Neuron (in vitro differentiated cells): ENCODE results near the gene GNS.
"Not testable (repeated sequence)": the region's sequence is repeated elsewhere in the genome, so short reads cannot be mapped to it uniquely, and the experiment has no call there.

Source experiments
- H2AFZ ChIP-seq: one replicate; pipeline ENCODE4 v1.6.1; 2013; ENCODE audit warnings: low read depth, mild to moderate bottlenecking, inconsistent platforms, low read length, moderate library complexity
- H3K27me3 ChIP-seq: one replicate; pipeline ENCODE4 v1.6.1; 2013; ENCODE audit warnings: low read length; ENCODE audit not compliant: insufficient read depth
- H3K36me3 ChIP-seq: one replicate; pipeline ENCODE4 v1.6.1; 2013; ENCODE audit warnings: low read length; ENCODE audit not compliant: insufficient read depth
- H3K4me1 ChIP-seq: one replicate; pipeline ENCODE4 v1.6.1; 2013; ENCODE audit warnings: low read length; ENCODE audit not compliant: insufficient read depth
- H3K4me3 ChIP-seq: 2 replicates; pipeline ENCODE4 v1.5.1; 2013; ENCODE audit warnings: mild to moderate bottlenecking, low read length, moderate library complexity
- H3K9me3 ChIP-seq: one replicate; pipeline ENCODE4 v1.6.1; 2013; ENCODE audit warnings: low read length

GNS gene

GRCh38 chr12:64695550-64695949, 63.7 kb downstream of the GNS start:
- Histone ChIP-seq H3K4me1 (peaks cover 27% of the 10 kb centered on the region), H3K4me3 (no peak overlapping the region), H2AFZ (no peak overlapping the region), H3K36me3 (no peaks in the 10 kb centered on the region), H3K27me3 (no peaks in the 10 kb centered on the region), H3K9me3 (no peaks in the 10 kb centered on the region)

GRCh38 chr12:64694130-64695040, 64.8 kb downstream of the GNS start:
- no peaks in the 10 kb centered on the region for H3K9me3 ChIP-seq
- no peaks in the 10 kb centered on the region for H3K36me3 ChIP-seq
- H3K4me3 ChIP-seq: no peak overlapping the region
- H3K27me3 ChIP-seq: no peaks in the 10 kb centered on the region
- H3K4me1 ChIP-seq: peaks cover 27% of the 10 kb centered on the region
- H2AFZ ChIP-seq: no peak overlapping the region

- Histone ChIP-seq H2AFZ (peak overlapping the region; percentile 17), H3K36me3 (no peaks in the 10 kb centered on the region), H3K27me3 (no peaks in the 10 kb centered on the region), H3K4me1 (peaks cover 24% of the 10 kb centered on the region), H3K4me3 (no peak overlapping the region), H3K9me3 (no peaks in the 10 kb centered on the region)
Observed at GRCh38 chr12:64691795-64692583, 67.2 kb downstream of the GNS start.

GRCh38 chr12:64691227-64691794, 67.9 kb downstream of the GNS start:
- Histone ChIP-seq H3K9me3 (no peaks in the 10 kb centered on the region), H2AFZ (peak overlapping the region; percentile 17), H3K36me3 (no peaks in the 10 kb centered on the region), H3K27me3 (no peaks in the 10 kb centered on the region), H3K4me3 (no peak overlapping the region), H3K4me1 (peaks cover 18% of the 10 kb centered on the region)

GRCh38 chr12:64690236-64690635, 69.0 kb downstream of the GNS start:
- H3K9me3 ChIP-seq: not testable (repeated sequence)

GRCh38 chr12:64688715-64689114, 70.5 kb downstream of the GNS start:
- Histone ChIP-seq H3K9me3 (no peaks in the 10 kb centered on the region), H3K4me3 (no peak overlapping the region), H3K27me3 (no peaks in the 10 kb centered on the region), H2AFZ (no peak overlapping the region), H3K4me1 (peaks cover 12% of the 10 kb centered on the region), H3K36me3 (no peaks in the 10 kb centered on the region)

More at GRCh38 chr12:64690236-64690635, 69.0 kb downstream of the GNS start:
- H3K4me3 ChIP-seq, H2AFZ ChIP-seq, H3K27me3 ChIP-seq, H3K36me3 ChIP-seq: not testable (repeated sequence)
- peaks cover 12% of the 10 kb centered on the region for H3K4me1 ChIP-seq

- Histone ChIP-seq H2AFZ (no peak overlapping the region), H3K36me3 (no peaks in the 10 kb centered on the region), H3K9me3 (no peaks in the 10 kb centered on the region), H3K27me3 (no peaks in the 10 kb centered on the region), H3K4me3 (no peak overlapping the region), H3K4me1 (peaks cover 12% of the 10 kb centered on the region)
Observed at GRCh38 chr12:64688219-64688618, 71.0 kb downstream of the GNS start.

- Histone ChIP-seq H3K4me1 (peaks cover 12% of the 10 kb centered on the region), H3K9me3 (no peaks in the 10 kb centered on the region), H3K27me3 (no peaks in the 10 kb centered on the region), H2AFZ (no peak overlapping the region), H3K36me3 (no peaks in the 10 kb centered on the region), H3K4me3 (no peak overlapping the region)
Observed at GRCh38 chr12:64687816-64688215, 71.4 kb downstream of the GNS start.

GRCh38 chr12:64685605-64686004, 73.6 kb downstream of the GNS start:
- Histone ChIP-seq H3K36me3 (no peaks in the 10 kb centered on the region), H2AFZ (no peak overlapping the region), H3K27me3 (no peaks in the 10 kb centered on the region), H3K9me3 (no peaks in the 10 kb centered on the region), H3K4me3 (no peak overlapping the region), H3K4me1 (no peaks in the 10 kb centered on the region)

GRCh38 chr12:64685050-64685449, 74.2 kb downstream of the GNS start:
- H2AFZ ChIP-seq: no peak overlapping the region
- H3K9me3 ChIP-seq: no peaks in the 10 kb centered on the region
- no peaks in the 10 kb centered on the region for H3K4me1 ChIP-seq
- H3K4me3 ChIP-seq: no peak overlapping the region
- no peaks in the 10 kb centered on the region for H3K27me3 ChIP-seq
- H3K36me3 ChIP-seq: no peaks in the 10 kb centered on the region

GRCh38 chr12:64683816-64684543, 75.2 kb downstream of the GNS start:
- no peaks in the 10 kb centered on the region for H3K36me3 ChIP-seq
- H3K4me1 ChIP-seq: no peaks in the 10 kb centered on the region
- H2AFZ ChIP-seq: no peak overlapping the region
- no peaks in the 10 kb centered on the region for H3K9me3 ChIP-seq
- H3K27me3 ChIP-seq: no peaks in the 10 kb centered on the region
- H3K4me3 ChIP-seq: no peak overlapping the region

GRCh38 chr12:64682572-64683277, 76.5 kb downstream of the GNS start:
- no peak overlapping the region for H3K4me3 ChIP-seq
- no peaks in the 10 kb centered on the region for H3K27me3 ChIP-seq
- no peaks in the 10 kb centered on the region for H3K9me3 ChIP-seq
- no peaks in the 10 kb centered on the region for H3K4me1 ChIP-seq
- no peak overlapping the region for H2AFZ ChIP-seq
- H3K36me3 ChIP-seq: no peaks in the 10 kb centered on the region
